Measurements from ENCODE around the gene SGMS1.
A peak's percentile ranks its signal among the peaks of the same experiment; 100 is the strongest.
"Not testable (repeated sequence)": the region's sequence is repeated elsewhere in the genome, so short reads cannot be mapped to it uniquely, and the experiment has no call there.

Gene SGMS1

GRCh38 chr10:50388181-50388580 is 235.6 kb downstream of the SGMS1 start:
- no peak for DNase-seq

DNA sequence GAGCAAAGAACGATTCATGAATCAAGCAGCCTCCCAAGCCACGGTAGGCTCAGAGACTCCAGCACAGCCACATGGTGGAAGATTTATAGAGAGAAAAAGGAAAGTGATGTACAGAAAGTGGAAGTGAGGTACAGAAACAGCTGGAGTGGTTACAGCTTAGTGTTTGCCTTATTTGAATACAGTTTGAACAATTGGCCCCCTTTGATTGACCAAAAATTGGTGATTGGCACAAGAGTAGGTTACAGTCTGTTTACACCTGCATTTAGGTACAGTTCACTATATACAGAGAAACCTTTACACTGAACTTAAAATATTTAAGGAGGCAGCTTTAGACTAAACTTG is 236.1 kb downstream of the SGMS1 start:
- DNase-seq: no peak

DNA sequence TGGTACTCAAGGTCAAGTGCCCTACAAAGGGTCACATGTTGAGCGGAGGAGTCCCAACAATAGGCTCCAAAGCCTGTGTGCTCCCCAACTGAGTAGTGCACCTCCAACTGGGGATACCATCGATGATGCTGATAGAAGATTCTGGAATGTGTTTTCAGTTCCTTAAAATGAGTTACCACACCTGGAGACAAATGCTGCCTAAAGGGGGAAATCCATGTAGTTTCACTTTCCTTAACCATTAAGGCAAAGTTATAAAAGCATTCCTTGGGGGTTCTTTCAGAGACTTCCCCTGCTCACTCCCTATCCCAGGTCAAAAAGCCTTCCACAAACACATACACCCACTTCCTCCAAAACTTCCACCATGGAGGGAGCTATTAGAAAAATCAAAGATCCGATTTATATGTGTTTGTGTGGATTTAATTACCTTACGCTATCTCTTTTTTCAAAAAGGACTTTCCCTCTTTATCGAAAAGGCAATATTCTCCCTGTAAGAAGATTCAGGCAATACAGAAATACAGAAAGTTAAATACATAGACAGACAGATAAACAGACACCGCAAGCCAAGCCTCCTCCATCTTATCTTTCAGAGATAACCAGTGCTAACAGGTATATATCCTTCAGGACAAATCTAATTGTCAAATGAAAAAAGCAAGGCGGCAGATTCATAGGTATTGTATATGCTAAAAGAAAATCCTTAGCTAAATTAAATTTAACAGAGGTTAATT is 236.6 kb downstream of the SGMS1 start:
- DNase-seq: no peak

DNA sequence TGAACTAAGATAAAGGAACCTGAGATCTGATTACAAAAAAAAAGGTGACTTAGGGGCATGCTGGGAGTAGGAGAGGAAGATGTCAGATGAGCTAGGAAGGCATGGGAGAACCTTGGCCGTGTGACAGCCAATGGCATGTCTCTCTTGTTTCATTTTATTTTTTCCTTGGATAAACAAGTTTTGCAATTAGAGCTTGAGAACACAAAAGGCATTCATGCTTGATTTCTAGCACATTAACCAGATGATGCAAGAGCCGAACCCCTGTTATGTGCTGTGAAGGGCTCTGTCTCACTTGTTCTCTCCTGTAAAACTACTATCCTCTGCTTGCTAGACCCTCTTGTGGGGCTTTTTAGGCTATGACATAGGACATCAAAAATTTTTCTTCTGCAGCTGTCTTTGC is 238.1 kb downstream of the SGMS1 start:
- DNase-seq: no peak

DNA sequence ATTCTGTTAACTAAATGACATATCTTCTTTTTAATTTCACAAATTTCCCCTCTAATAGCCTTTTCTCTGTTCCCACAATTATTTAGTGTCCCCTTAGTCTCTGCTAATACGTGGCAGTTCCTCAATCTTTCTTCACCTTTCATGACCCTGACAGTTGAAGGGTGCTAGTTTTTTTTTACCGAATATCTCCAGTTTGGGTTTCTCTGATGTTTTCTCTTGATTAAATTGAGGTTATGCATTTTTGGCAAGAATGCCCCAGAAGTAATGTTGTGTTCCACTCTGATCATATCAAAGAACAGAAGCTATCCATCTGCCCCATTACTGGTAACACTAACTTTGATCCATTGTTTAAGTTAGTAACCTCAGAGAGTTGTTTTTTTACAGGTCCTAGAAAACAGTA is 238.9 kb downstream of the SGMS1 start:
- DNase-seq: no peak

DNA sequence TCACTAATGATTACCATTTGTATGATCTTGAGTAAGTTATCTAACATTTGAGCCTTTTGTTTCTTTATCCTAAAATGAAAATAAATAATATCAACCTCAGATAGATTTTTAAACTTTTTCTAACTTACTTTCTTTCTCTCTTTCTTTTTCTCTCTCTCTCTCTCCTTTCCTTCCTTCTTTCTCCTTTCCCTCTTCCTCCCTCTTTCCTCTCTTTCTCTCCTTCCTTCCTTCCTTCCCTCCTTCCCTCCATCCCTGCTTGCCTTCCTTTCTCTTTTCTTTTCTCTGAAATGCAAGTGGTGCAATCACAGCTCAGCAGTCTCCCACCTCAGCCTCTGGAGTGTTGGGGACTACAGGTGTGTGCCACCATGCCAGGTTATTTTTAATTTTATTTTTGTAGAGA is 239.5 kb downstream of the SGMS1 start:
- no peak for DNase-seq

GRCh38 chr10:50382576-50383023 is 241.2 kb downstream of the SGMS1 start:
- DNase-seq: no peak

GRCh38 chr10:50381642-50382041 is 242.1 kb downstream of the SGMS1 start:
- DNase-seq: peak; percentile 21

DNA sequence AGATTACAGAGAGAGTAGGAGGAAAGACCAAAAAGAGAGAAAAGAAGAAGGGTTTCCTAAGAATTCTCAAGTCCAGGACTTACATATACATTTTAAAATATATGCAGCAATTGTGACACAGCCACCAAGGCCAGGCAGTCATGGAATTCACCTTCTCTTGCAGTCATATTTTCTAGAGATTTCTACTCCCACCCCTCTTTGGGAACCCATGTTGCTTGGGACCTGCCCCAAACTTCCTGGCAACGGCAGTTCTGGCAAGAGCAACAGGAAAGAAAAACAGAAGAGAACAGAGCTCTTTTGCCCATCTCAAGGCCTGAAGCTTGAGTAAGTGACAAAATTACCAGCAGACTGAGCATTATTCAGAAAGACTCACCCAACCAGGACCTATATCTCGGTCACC is 244.1 kb downstream of the SGMS1 start:
- no peak for DNase-seq

DNA sequence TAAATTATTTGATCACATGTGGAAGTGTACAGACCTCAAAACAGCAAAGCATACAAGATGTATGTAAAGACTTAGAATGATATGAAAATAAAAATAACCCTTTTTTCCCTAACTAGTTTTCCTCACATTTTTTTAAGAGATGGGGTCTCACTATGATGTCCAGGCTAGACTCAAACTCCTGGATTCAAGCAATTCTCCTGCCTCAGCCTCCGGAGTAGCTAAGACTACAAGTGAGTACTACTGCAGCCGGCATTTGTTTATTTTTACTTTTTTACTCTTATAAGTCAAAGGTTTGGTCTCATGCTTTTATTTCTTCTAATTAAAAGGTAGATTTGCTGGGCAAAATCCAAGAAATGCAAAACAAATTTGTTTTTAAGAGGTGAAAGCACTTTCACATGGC is 248.0 kb downstream of the SGMS1 start:
- DNase-seq: no peak

GRCh38 chr10:50375051-50375452 is 248.7 kb downstream of the SGMS1 start:
- DNase-seq: no peak

- DNase-seq: no peak
These were observed 249.8 kb downstream of the SGMS1 start for GRCh38 chr10:50373821-50374501.

GRCh38 chr10:50369931-50370330 is 253.8 kb downstream of the SGMS1 start:
- DNase-seq: no peak

DNA sequence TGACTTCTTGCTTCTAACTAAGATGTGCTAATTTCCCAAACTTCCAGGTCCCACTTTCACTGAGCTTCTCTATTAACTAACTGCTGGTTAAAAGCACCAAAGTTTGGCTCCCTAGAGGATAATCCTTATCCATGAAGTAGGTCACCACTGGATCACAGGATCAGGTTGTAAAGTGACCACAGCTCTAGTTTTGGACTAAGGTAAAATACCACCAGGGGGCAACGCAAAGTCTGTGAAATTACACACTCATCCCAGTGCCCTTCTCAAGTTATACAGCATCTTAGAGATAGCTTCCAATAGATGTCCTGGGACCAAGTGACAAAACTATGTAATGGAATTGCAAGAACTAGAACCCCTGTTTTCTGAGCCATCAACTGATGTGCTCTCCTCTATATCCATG is 256.0 kb downstream of the SGMS1 start:
- peak; percentile 16 for DNase-seq

- not testable (repeated sequence) for DNase-seq
These were observed 257.3 kb downstream of the SGMS1 start for GRCh38 chr10:50366421-50366820.

- not testable (repeated sequence) for DNase-seq
These were observed 259.0 kb downstream of the SGMS1 start for GRCh38 chr10:50364730-50365129.

GRCh38 chr10:50362547-50363125 is 261.1 kb downstream of the SGMS1 start:
- DNase-seq: no peak

DNA sequence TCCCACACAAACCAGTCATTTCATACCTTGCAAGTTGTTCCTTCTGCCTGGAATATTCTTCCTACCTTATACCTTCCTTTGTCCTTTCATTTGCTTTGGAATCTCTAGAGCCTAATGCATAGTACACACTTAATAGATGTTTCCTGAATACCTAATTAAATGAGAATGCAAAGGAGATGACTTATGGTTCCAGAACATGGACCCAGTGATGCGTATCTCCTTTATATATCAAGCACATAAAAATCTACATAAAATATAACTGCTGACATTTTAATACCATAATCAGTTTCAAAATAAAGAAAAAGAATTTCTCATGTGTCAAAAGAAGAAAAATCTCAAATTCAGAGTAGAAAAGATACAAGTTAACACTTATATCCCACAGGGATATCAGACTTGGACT is 261.8 kb downstream of the SGMS1 start:
- DNase-seq: no peak

GRCh38 chr10:50360077-50360850 is 263.5 kb downstream of the SGMS1 start:
- peak; percentile 36 for DNase-seq

DNA sequence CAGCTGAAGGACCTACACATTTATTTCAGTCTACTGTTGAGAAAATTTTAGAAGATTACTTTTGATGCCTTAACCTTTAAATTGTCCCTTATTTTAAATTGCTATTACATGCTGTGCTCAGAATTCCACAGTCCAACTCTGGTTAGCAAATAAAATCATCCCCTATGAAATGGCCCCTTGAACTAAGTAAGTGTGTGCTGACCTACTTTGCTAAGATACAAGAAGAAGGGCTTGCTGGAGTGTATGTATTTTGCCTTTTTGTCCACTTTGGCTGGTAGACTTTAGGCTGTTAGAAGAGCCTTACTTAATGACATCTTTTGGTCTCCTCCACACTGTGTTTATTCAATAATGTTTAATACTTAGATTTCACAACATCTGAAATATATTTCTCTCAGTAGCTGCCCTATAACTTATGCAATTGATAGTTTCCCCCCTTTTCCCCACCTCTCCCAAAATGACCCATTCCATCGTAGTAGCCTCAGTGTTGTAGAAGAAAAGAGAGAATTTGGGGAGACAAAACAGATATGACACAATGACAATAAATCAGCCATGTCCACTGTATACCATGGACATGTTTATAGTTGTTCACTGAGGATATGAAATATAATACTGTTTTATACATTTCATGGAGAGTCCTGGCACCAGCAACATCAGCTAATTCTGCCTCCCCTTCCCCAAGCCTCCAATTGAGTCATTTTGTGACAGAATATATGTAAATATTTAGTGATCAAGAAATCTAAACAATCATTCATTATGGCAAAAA is 264.6 kb downstream of the SGMS1 start:
- DNase-seq: no peak

GRCh38 chr10:50358411-50358810 is 265.3 kb downstream of the SGMS1 start:
- DNase-seq: no peak

DNA sequence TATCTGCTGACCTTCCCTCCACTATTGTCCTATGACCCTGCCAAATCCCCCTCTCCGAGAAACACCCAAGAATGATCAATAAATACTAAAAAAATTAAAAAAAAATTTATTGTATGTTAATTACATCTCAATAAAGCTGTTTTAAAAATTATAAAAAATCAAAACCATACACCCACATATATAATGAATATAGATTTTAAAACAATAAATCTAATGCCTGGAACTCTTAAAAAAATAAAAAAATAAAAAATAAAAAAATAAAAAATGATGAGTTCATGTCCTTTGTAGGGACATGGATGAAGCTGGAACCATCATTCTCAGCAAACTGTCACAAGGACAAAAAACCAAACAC is 267.3 kb downstream of the SGMS1 start:
- not testable (repeated sequence) for DNase-seq

All from eye (tissue), 1 donor.